Peyer's patch (tissue), 4 donors: Measurements from ENCODE around the gene GPX4. TPM values are rescaled to one million over a fixed set of nuclear protein-coding genes. Genes with fewer than 3 reads are reported as not detected.

Experiments
- DNase-seq, 3 donors: peaks; one replicate each; pipeline ENCODE4 v3.0.0-alpha.2; 2017 to 2019
- H3K27ac ChIP-seq, 4 donors: fragments of 200-600 bp; sonication (generic); one replicate each; pipeline ENCODE4 v1.5.1; 2016 to 2019
- H3K27me3 ChIP-seq, 2 donors: fragments of 200-600 bp; sonication (generic); one replicate each; pipeline ENCODE4 v1.5.1; 2019
- H3K36me3 ChIP-seq, 3 donors: fragments of 200-600 bp; sonication (generic); one replicate each; pipeline ENCODE4 v1.5.1; 2016 to 2019
- H3K4me1 ChIP-seq, 4 donors: fragments of 200-600 bp; sonication (generic); one replicate each; pipeline ENCODE4 v1.5.1; 2016 to 2019
- H3K4me3 ChIP-seq, 4 donors: fragments of 200-600 bp; sonication (generic); 1 replicate in 3 of 4; 2 replicates in 1 of 4; pipeline ENCODE4 v1.5.1; 2016 to 2019; ENCODE audit warnings: mild to moderate bottlenecking in 1 of 4
- H3K9me3 ChIP-seq, 4 donors: fragments of 200-600 bp; sonication (generic); one replicate each; pipeline ENCODE4 v1.5.1; 2016 to 2019; ENCODE audit warnings: mild to moderate bottlenecking in 1 of 4
- POLR2A ChIP-seq, 2 donors: fragments of 450-650 bp; IDR thresholded peaks; one replicate each; pipeline ENCODE4 v1.5.1; 2017; ENCODE audit warnings: antibody characterized with exemption in 2 of 2, mild to moderate bottlenecking in 2 of 2, moderate library complexity in 2 of 2
- total RNA-seq, 4 donors: library from RNA; depleted of rRNA; stranded (reverse); fragments of >200 nt; gene quantifications; one replicate each; pipeline ENCODE4 v1.1.0, GENCODE V29; 2016
- TF ChIP-seq, protein P1 (sequence below), 6 experiments: fragments of 450-650 bp in 4 of 6; fragments of 200-600 bp in 2 of 6; sonication (generic) in 1 of 6; IDR thresholded peaks; one replicate each; pipeline ENCODE4 v1.5.1; 2017 to 2019; ENCODE audit warnings: antibody characterized with exemption in 6 of 6, mild to moderate bottlenecking in 3 of 6, moderate library complexity in 1 of 6

GPX4 gene
- total RNA-seq, 4 donors from 2014 or later: 258 to 493 (median 326) TPM

- H3K9me3 ChIP-seq: no peaks in the 10 kb centered on the region
- TF ChIP-seq, protein P1, sequence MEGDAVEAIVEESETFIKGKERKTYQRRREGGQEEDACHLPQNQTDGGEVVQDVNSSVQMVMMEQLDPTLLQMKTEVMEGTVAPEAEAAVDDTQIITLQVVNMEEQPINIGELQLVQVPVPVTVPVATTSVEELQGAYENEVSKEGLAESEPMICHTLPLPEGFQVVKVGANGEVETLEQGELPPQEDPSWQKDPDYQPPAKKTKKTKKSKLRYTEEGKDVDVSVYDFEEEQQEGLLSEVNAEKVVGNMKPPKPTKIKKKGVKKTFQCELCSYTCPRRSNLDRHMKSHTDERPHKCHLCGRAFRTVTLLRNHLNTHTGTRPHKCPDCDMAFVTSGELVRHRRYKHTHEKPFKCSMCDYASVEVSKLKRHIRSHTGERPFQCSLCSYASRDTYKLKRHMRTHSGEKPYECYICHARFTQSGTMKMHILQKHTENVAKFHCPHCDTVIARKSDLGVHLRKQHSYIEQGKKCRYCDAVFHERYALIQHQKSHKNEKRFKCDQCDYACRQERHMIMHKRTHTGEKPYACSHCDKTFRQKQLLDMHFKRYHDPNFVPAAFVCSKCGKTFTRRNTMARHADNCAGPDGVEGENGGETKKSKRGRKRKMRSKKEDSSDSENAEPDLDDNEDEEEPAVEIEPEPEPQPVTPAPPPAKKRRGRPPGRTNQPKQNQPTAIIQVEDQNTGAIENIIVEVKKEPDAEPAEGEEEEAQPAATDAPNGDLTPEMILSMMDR (IDR thresholded peaks at IDR 0.05): no peak
- H3K27ac ChIP-seq: peak overlapping the region in 2 of 4 donors; percentile 59 to 80
Measured at GRCh38 chr19:1089126-1089771, 14.5 kb upstream of the GPX4 start.

GRCh38 chr19:1089891-1090290, 13.9 kb upstream of the GPX4 start:
- no peak for TF ChIP-seq POLR2A (IDR thresholded peaks at IDR 0.05)
- TF ChIP-seq, protein P1 (IDR thresholded peaks at IDR 0.05): no peak
- no peak overlapping the region for H3K4me3 ChIP-seq
- peak overlapping the region in 1 of 4 donors; percentile 21 for H3K27ac ChIP-seq
- H3K9me3 ChIP-seq: no peaks in the 10 kb centered on the region
- H3K36me3 ChIP-seq: peaks cover 0 to 73% (median 0%) of the 10 kb centered on the region in 3 donors
- peaks cover 0 to 35% (median 32%) of the 10 kb centered on the region in 4 donors for H3K4me1 ChIP-seq
- H3K27me3 ChIP-seq: no peaks in the 10 kb centered on the region
- DNase-seq: no peak

More at GRCh38 chr19:1089126-1089771, 14.5 kb upstream of the GPX4 start:
- no peak for DNase-seq
- peaks cover 0 to 76% (median 0%) of the 10 kb centered on the region in 3 donors for H3K36me3 ChIP-seq
- H3K27me3 ChIP-seq: no peaks in the 10 kb centered on the region
- peaks cover 0 to 34% (median 28%) of the 10 kb centered on the region in 4 donors for H3K4me1 ChIP-seq
- H3K4me3 ChIP-seq: no peak overlapping the region

- Histone ChIP-seq H3K27me3 (no peaks in the 10 kb centered on the region), H3K9me3 (no peaks in the 10 kb centered on the region), H3K4me1 (peaks cover 0 to 39% (median 34%) of the 10 kb centered on the region in 4 donors), H3K4me3 (no peak overlapping the region), H3K36me3 (peaks cover 0 to 69% (median 0%) of the 10 kb centered on the region in 3 donors), H3K27ac (no peak overlapping the region)
- no peak for TF ChIP-seq POLR2A (IDR thresholded peaks at IDR 0.05)
- TF ChIP-seq, protein P1 (IDR thresholded peaks at IDR 0.05): no peak
- DNase-seq: no peak
Measured at GRCh38 chr19:1090731-1091543, 12.9 kb upstream of the GPX4 start.

DNA sequence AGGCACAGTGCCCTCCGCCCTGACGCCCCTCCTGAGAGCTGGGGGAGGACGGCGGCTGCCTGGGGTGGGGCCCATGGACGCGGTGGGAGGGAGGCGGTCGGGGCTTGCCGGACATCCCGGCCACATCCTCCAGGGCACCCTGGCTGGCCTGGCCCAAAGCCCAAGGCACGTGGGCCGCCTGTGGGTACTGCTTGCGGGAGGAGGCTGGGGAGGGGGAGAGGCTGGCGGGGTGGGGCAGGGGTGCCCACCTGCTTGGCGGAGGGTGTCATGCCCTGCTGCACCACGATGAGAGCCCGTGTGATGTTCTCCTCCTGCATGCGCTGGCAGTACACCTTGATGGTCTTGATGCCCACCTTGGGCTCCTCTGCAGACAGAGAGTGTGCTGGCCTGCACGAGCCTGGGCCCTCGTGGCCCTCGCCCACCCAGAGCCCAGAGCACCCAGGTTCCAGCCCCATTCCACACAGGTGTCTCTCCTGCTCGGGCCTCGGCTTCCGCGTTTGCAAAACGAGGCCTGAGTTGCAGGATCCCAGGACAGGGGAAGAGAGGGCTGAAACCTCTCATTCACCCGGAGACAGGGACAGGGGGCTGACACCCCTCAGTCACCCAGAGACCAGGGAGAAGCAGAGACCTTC, 12.1 kb upstream of the GPX4 start:
- TF ChIP-seq, protein P1 (IDR thresholded peaks at IDR 0.05): no peak
- TF ChIP-seq POLR2A (IDR thresholded peaks at IDR 0.05): no peak
- DNase-seq: no peak
- Histone ChIP-seq H3K36me3 (peaks cover 0 to 62% (median 0%) of the 10 kb centered on the region in 3 donors), H3K4me3 (no peak overlapping the region), H3K4me1 (peaks cover 0 to 39% (median 34%) of the 10 kb centered on the region in 4 donors), H3K27ac (no peak overlapping the region), H3K27me3 (no peaks in the 10 kb centered on the region), H3K9me3 (no peaks in the 10 kb centered on the region)

DNA sequence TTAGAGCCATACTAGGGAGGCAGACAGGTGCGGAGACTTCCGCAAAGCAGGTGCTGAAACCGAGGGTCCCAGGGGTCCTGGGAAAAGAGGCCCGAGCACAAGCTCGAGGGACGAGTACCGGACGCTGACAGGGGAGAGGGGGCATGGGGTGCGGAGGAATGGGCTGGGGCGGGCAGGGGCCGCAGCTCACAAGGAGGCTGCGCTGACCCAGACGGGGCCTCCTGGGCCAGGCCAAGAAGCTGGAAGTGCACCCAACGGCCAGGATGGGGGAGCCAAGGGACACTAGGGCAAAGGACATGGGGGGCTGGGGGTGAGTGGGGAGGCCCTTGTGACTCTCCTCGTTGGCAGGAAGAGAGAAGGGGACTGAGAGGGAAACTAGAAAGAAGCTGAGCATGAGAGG, 10.5 kb upstream of the GPX4 start:
- TF ChIP-seq, protein P1 (IDR thresholded peaks at IDR 0.05): no peak
- TF ChIP-seq POLR2A (IDR thresholded peaks at IDR 0.05): no peak
- H3K27me3 ChIP-seq: no peaks in the 10 kb centered on the region
- peak overlapping the region in 2 of 4 donors; percentile 94 to 97 for H3K4me3 ChIP-seq
- no peak overlapping the region for H3K27ac ChIP-seq
- H3K36me3 ChIP-seq: peaks cover 0 to 53% (median 0%) of the 10 kb centered on the region in 3 donors
- no peak for DNase-seq
- peaks cover 0 to 43% (median 24%) of the 10 kb centered on the region in 4 donors for H3K4me1 ChIP-seq
- no peaks in the 10 kb centered on the region for H3K9me3 ChIP-seq
